Mesenteric fat pad (tissue), 1 donor: ENCODE measurements around the gene VCP. TPM values are rescaled to one million over a fixed set of nuclear protein-coding genes. Genes with fewer than 3 reads are reported as not detected.

ENCODE experiments used
- DNase-seq: peaks from one replicate; pipeline ENCODE4 v3.0.0-alpha.2; 2020; ENCODE audit warnings: low spot score
- long read RNA-seq: library from polyadenylated mRNA; unstranded; transcript quantifications from one replicate; pipeline ENCODE4 v2.0.0, GENCODE V29; 2020
- total RNA-seq: library from RNA; stranded (reverse); fragmentation: NEBNext Ultra II Directional; extraction: Animal tissue kit (Norgen Biotek cat#: 25700); gene quantifications from one replicate; pipeline ENCODE4 v1.2.1, GENCODE V29; 2021
- donor health status: DM: yes; HTN: yes; CAD: no.

VCP gene
- total RNA-seq = 280 TPM
- long read RNA-seq, full-length matches to known transcripts = 1,442 of 1,675 reads
- long read RNA-seq, partial matches to known transcripts = 138 of 1,675 reads
- long read RNA-seq, other reads (novel, unspliced or antisense) = 95 of 1,675 reads

DNA sequence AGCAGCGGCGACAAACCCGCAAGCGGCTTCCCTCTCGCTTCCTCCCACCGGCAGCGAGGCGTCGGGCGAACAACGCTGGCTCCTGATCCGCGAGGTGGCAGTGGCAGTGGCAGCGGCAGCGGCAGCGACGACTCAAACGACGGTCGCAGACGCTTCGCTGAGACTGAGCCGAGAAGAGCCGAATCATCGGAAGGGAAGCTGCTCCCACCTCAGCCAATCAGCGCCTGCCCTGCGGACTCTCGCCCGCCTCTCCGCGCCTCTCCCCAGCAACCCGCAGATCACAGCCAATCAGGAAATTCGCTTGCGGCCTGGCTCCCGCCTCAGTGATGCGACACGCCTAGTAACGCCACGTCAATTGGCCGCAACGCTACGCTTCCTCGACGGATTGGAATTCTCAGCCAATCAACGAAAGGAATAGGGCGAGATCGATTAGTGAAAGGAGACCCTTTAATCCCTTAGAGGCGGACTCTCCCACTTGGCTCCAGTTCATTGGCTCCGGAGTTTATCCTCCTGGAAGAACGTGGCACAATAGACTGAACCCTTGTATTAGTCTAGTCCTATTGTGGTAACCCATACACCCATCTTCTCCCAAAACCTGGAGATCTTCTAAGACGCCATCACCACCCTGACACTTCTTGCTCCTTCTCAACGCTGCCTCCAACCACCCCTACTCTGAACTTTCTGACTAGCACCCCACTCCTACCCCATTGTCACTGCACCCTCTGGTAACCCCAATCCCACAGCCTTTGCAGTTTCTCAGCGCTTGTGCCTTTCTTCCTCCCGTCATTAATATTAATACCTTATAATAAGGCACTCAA is at the start of gene VCP:
Gene VCP (minus strand): TSS at position 165 of the 818 bp plus-strand sequence. CDS start 272 bp downstream, outside the sequence.
- peak; percentile 97 for DNase-seq

DNA sequence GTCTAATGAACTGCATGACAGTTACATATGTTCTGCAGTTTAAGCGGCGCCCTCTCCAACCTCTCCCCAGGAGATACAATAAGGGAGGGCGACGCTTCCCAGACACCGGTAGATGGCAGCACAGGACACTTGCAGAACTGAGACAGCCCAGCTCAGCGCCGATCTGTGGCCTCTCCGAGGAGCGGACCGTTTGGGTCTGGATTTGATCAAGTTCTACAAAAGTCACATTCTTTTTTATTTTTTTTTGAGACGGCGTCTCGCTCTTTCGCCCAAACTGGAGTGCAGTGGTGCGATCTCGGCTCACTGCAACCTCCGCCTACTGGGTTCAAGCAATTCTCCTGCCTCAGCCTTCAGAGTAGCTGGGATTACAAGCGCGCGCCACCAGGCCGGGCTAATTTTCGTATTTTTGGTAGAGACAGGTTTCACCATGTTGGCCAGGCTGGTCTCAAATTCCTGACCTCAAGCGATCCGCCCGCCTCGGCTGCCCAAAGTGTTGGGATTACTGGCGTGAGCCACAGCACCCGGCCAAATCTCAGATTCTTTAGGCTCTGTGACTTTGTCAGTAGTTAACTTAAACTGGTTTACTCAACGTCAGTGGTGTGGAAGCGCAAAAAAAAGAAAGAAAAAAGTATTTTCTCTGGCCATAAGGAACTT is 44.6 kb upstream of the VCP start:
- peak; percentile 95 for DNase-seq

GRCh38 chr9:35116539-35116897 is 44.1 kb upstream of the VCP start:
- DNase-seq = no peak

DNA sequence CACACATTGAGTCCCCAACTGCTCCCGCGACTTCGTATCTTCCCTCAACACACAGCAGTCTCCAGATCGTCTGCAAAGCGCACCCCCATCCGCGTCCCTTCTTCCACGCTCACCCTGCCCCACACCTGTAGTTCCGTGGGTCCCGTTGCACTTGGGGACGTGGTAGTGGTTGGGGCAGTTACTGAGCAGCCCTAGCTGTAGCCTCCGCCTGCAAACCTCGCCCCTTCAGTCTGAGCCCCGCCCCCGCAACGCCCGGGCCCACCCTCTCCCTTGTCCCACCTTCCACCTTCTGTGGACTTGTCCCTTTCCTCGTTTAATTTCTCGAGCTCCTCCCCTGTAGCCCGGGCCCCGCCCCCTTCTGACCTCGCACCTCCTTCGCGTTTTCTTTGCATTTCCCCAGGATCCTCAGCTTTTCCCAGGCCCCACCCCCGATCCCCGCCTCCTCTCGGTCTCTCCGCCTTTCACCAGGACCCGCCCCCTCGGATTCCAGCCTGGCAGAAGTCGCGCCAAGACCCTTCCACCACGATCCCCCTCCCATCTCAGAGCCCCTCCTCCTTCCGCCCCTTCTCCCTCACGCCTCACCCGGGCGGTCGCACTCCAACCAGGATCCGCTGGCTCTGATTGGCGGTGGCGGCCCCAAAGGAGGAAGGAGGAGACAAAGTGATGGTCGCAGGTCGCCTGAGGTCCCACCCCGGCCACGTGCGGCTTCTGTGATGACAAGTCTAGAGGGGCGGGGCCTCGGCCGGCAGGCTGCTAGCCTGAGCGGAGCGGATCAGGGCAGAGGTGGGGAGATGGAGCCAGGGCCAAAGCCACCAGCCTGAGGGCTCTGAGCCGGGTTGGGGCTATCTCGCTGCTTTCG is 43.5 kb upstream of the VCP start, which contains the start of gene ATOSB:
Gene ATOSB (minus strand): TSS at position 183 of the 859 bp plus-strand sequence. CDS start 7,588 bp downstream, outside the sequence.
- peak; percentile 98 for DNase-seq

DNA sequence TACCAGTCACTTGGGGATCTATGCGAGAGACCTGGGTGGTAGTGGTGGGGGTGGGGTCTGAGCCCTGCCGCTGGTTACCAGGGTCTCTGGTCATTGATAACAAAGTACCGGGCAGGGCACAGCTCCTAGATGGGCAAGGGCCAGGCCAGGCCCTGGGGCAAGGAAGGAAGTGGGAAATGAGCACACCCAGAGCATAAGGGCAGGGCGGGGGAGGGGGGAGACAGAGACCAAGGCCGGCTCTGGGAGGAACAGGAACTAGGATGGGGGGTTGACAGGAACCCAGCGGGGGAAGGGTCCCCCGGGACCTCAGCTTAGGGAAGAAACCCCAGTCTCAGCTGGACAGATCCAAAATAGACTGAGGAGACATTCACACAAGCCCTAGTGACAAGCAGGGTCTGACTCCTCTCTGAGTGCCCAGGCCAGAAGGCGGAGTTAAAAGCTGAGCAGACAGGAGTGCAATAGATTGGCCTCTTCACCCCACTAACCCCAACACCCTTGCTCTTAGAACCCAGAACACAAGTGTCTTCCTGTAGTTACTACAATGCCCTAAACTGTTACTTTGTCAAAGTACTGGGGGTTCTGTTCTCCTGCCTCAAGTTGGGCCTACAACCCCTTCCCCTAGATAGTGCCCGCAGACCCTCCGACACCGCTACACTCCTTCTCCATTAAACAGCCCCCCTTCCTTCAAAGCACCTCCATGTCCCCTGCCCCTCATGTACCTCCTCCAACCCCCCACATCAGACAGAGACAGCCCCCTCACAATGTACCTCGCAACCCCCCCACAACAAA is 42.6 kb upstream of the VCP start:
- no peak for DNase-seq

GRCh38 chr9:35114113-35114839 is 41.9 kb upstream of the VCP start:
- DNase-seq = peak; percentile 91

DNA sequence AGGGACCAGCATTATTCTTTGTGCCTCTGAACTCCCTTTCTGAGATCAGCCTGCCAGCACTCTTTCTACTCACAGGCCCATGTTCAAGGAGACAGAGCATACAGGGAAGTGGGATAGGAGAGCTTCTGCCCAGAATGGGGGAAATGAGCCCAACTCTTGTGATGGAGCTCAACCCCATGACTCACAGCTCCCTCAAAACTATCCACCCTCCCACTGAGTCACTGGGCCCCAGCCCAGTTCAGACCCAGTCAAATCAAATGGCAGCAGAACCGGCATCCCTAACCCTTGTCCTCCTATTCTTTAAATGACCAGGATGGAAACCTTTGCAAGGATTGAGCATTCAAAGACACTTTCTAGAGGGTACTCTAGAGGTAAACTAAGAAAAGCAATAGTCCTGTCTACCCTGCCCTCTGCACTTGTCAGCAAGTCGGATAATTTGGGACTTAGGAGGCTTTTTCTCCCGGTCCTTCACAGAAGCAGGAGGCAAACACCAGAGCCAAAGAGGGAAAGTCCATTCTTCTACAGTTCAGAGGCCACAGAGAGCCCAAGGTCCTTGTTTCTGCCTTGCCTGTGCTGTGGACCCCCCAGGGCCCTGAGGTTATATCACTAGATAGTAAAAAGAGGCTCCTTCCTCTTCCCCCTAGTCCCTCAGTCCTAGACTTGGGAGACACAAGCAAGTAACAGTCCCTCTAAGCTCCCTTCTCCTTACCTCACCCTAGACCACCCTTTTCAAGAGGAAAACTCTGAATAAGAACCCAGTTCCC is 40.0 kb upstream of the VCP start:
- peak; percentile 62 for DNase-seq

GRCh38 chr9:35111001-35111933 is 38.8 kb upstream of the VCP start:
- DNase-seq = peak; percentile 99

- peak; percentile 81 for DNase-seq
Measured at GRCh38 chr9:35110327-35110761, 37.9 kb upstream of the VCP start.

- peak; percentile 55 for DNase-seq
Measured at GRCh38 chr9:35108946-35109575, 36.6 kb upstream of the VCP start.

- peak; percentile 47 for DNase-seq
Measured at GRCh38 chr9:35108461-35108860, 36.0 kb upstream of the VCP start.

- DNase-seq = peak; percentile 86
Measured at GRCh38 chr9:35107297-35108290, 35.2 kb upstream of the VCP start.

DNA sequence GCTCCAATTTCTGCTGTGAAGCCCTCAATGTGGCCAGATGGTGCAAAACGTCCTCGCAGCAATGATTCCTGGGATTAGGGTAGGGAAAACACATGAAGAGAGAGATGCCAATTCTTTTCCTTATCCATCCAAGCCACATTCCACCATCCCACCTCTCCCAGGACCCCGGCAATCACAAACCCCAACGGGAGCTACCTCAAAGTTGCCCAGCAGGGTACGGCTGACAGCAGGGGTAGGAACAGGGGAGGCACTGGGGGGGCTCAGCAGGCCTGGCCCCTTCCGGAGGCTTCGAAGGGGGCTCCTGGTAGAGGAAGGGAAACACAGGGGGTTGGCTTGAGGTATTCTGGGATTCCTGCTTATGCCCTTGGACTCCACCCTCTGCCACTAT is 33.9 kb upstream of the VCP start:
- DNase-seq = no peak

DNA sequence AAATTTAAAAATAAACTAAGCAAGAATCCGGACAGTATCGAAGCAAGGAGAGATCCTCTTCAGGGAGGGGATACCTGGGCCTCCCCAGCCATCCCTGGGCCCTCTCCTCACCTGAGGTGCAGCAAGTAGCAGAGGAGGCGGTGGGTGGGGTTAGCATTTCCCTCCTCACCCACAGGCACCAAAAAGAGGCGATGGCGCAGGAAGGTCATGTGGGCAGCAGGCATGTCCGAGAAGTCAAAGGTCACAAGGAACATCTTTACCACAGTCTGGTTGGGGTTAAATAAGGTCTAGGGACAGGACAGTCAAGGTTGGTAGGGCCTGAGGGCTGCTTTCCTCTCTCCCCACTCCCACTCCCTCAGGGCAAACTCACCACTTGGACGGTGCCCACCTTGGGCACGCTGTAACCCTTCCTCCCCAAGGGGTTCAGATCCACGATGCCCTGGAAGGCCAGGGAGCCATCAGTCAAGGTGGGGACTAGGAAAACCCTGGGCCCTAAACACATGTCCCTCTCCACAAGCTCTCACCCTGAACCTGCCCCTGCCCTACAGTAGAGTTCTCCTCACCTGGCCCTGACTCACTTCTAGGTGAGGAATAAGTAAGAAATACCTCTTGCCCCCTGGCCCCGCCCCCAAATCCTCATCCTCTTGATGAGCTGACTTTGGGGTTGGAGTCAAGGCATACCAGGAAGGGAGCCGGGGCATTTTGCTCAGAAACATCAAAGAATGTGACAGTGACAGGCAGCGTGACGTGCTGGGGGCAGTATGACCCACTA is 33.3 kb upstream of the VCP start:
- no peak for DNase-seq

- DNase-seq = no peak
Measured at GRCh38 chr9:35105126-35105525, 32.7 kb upstream of the VCP start.
